ENCODE measurements around the gene PCGF1. TPM values are rescaled to one million over a fixed set of nuclear protein-coding genes. Genes with fewer than 3 reads are reported as not detected.

PCGF1 gene
- total and polyA plus RNA-seq, 9 of the 15 experiments (the other 6 are each of a cell fraction or from before 2014, with no cell fraction given): 20.3 to 45.7 (median 29.3) TPM

DNA sequence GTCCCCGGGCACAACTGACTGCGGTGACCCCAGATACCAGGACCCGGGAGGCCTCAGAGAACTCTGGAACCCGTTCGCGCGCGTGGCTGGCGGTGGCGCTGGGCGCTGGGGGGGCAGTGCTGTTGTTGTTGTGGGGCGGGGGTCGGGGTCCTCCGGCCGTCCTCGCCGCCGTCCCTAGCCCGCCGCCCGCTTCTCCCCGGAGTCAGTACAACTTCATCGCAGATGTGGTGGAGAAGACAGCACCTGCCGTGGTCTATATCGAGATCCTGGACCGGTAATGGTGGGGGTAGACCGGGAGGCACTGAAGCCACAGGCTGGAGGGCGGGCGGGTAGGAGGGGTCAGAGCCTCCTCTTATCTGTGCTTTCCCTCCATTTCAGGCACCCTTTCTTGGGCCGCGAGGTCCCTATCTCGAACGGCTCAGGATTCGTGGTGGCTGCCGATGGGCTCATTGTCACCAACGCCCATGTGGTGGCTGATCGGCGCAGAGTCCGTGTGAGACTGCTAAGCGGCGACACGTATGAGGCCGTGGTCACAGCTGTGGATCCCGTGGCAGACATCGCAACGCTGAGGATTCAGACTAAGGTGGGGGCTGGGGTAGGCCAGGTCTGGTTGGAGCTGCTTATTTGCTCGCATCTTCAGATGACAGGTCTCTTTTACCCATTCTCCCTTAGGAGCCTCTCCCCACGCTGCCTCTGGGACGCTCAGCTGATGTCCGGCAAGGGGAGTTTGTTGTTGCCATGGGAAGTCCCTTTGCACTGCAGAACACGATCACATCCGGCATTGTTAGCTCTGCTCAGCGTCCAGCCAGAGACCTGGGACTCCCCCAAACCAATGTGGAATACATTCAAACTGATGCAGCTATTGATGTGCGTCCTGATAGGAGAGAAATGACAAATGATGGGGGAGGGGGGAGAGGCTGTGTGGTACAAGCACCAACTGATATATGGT, 23.0 kb upstream of the PCGF1 start (continued):
- TF ChIP-seq, protein P1, sequence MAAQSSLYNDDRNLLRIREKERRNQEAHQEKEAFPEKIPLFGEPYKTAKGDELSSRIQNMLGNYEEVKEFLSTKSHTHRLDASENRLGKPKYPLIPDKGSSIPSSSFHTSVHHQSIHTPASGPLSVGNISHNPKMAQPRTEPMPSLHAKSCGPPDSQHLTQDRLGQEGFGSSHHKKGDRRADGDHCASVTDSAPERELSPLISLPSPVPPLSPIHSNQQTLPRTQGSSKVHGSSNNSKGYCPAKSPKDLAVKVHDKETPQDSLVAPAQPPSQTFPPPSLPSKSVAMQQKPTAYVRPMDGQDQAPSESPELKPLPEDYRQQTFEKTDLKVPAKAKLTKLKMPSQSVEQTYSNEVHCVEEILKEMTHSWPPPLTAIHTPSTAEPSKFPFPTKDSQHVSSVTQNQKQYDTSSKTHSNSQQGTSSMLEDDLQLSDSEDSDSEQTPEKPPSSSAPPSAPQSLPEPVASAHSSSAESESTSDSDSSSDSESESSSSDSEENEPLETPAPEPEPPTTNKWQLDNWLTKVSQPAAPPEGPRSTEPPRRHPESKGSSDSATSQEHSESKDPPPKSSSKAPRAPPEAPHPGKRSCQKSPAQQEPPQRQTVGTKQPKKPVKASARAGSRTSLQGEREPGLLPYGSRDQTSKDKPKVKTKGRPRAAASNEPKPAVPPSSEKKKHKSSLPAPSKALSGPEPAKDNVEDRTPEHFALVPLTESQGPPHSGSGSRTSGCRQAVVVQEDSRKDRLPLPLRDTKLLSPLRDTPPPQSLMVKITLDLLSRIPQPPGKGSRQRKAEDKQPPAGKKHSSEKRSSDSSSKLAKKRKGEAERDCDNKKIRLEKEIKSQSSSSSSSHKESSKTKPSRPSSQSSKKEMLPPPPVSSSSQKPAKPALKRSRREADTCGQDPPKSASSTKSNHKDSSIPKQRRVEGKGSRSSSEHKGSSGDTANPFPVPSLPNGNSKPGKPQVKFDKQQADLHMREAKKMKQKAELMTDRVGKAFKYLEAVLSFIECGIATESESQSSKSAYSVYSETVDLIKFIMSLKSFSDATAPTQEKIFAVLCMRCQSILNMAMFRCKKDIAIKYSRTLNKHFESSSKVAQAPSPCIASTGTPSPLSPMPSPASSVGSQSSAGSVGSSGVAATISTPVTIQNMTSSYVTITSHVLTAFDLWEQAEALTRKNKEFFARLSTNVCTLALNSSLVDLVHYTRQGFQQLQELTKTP (IDR thresholded peaks at IDR 0.05; ENCODE audit: low read depth in 1 of 2, partially characterized antibody in 2 of 2): no peak
- TF ChIP-seq POLR2AphosphoS5 (IDR thresholded peaks at IDR 0.05; ENCODE audit: control insufficient read depth, insufficient read depth, low read depth, low read length) (peak; percentile 87; the same call in 1 of the 2 replicates), HDAC1 (IDR thresholded peaks at IDR 0.05) (peak in 1 of 2 experiments; percentile 79; a peak in 2 of 4 replicates), TSC22D4 (tag; IDR thresholded peaks at IDR 0.05) (no peak), FOXK2 (conservative IDR thresholded peaks at IDR 0.05 in 1 of 2, IDR thresholded peaks at IDR 0.05 in 1 of 2; ENCODE audit: low read depth in 2 of 2) (no peak), KDM2B (CRISPR knock-in tag; IDR thresholded peaks at IDR 0.05) (no peak), ZNF77 (CRISPR knock-in tag; IDR thresholded peaks at IDR 0.05) (no peak), POLR2B (IDR thresholded peaks at IDR 0.05; ENCODE audit: low read depth, partially characterized antibody) (no peak), ZNF197 (CRISPR knock-in tag; IDR thresholded peaks at IDR 0.05; ENCODE audit: low read depth) (no peak; the same call in 1 of the 2 replicates), TEAD4 (IDR thresholded peaks at IDR 0.05; ENCODE audit: low read length) (peak; percentile 85), TEAD4 (CRISPR knock-in tag; IDR thresholded peaks at IDR 0.05; ENCODE audit: borderline replicate concordance) (no peak), FOXP1 (CRISPR knock-in tag; IDR thresholded peaks at IDR 0.05) (no peak), PTBP1 (IDR thresholded peaks at IDR 0.05; ENCODE audit: low read depth, low read length) (no peak), ZNF239 (CRISPR knock-in tag; IDR thresholded peaks at IDR 0.05) (no peak), POLR2H (tag; IDR thresholded peaks at IDR 0.05; ENCODE audit: low read depth) (no peak; the same call in 1 of the 2 replicates), NCOA4 (IDR thresholded peaks at IDR 0.05; ENCODE audit: partially characterized antibody) (no peak)
- TF ChIP-seq, protein P2, sequence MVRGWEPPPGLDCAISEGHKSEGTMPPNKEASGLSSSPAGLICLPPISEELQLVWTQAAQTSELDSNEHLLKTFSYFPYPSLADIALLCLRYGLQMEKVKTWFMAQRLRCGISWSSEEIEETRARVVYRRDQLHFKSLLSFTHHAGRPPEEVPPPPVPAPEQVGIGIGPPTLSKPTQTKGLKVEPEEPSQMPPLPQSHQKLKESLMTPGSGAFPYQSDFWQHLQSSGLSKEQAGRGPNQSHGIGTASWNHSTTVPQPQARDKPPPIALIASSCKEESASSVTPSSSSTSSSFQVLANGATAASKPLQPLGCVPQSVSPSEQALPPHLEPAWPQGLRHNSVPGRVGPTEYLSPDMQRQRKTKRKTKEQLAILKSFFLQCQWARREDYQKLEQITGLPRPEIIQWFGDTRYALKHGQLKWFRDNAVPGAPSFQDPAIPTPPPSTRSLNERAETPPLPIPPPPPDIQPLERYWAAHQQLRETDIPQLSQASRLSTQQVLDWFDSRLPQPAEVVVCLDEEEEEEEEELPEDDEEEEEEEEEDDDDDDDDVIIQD (CRISPR knock-in tag; IDR thresholded peaks at IDR 0.05): no peak
- TF ChIP-seq, protein P3, sequence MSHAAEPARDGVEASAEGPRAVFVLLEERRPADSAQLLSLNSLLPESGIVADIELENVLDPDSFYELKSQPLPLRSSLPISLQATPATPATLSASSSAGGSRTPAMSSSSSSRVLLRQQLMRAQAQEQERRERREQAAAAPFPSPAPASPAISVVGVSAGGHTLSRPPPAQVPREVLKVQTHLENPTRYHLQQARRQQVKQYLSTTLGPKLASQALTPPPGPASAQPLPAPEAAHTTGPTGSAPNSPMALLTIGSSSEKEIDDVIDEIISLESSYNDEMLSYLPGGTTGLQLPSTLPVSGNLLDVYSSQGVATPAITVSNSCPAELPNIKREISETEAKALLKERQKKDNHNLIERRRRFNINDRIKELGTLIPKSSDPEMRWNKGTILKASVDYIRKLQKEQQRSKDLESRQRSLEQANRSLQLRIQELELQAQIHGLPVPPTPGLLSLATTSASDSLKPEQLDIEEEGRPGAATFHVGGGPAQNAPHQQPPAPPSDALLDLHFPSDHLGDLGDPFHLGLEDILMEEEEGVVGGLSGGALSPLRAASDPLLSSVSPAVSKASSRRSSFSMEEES (CRISPR knock-in tag; IDR thresholded peaks at IDR 0.05): no peak
- TF ChIP-seq, protein P4, sequence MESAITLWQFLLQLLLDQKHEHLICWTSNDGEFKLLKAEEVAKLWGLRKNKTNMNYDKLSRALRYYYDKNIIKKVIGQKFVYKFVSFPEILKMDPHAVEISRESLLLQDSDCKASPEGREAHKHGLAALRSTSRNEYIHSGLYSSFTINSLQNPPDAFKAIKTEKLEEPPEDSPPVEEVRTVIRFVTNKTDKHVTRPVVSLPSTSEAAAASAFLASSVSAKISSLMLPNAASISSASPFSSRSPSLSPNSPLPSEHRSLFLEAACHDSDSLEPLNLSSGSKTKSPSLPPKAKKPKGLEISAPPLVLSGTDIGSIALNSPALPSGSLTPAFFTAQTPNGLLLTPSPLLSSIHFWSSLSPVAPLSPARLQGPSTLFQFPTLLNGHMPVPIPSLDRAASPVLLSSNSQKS (CRISPR knock-in tag; IDR thresholded peaks at IDR 0.05): no peak

Data from K562 (cell line).